Embryonic facial prominence (tissue), 1 donor: ENCODE measurements around the gene SLC19A2.
"Not testable (repeated sequence)": the region's sequence is repeated elsewhere in the genome, so short reads cannot be mapped to it uniquely, and the experiment has no call there.

Source experiments
- DNase-seq: peaks from one replicate; pipeline ENCODE4 v3.0.0-alpha.2; 2016; ENCODE audit errors: extremely low spot score

Gene SLC19A2

GRCh38 chr1:169508432-169509338, 22.9 kb upstream of the SLC19A2 start:
- no peak for DNase-seq

- no peak for DNase-seq
Observed at GRCh38 chr1:169507413-169507812, 21.7 kb upstream of the SLC19A2 start.

- DNase-seq, result not testable (repeated sequence)
Observed at GRCh38 chr1:169503601-169504000, 17.9 kb upstream of the SLC19A2 start.

GRCh38 chr1:169499807-169500206, 14.1 kb upstream of the SLC19A2 start:
- no peak for DNase-seq

- no peak for DNase-seq
Observed at GRCh38 chr1:169497317-169497716, 11.6 kb upstream of the SLC19A2 start.

GRCh38 chr1:169495916-169496315, 10.2 kb upstream of the SLC19A2 start:
- no peak for DNase-seq

- no peak for DNase-seq
Observed at GRCh38 chr1:169495046-169495775, 9.5 kb upstream of the SLC19A2 start.

- no peak for DNase-seq
Observed at GRCh38 chr1:169494343-169494742, 8.6 kb upstream of the SLC19A2 start.

GRCh38 chr1:169493251-169493650, 7.5 kb upstream of the SLC19A2 start:
- no peak for DNase-seq

GRCh38 chr1:169491845-169492281, 6.1 kb upstream of the SLC19A2 start:
- DNase-seq, result no peak

GRCh38 chr1:169488157-169488556, 2.4 kb upstream of the SLC19A2 start:
- DNase-seq, result no peak

GRCh38 chr1:169487561-169487960, 1.8 kb upstream of the SLC19A2 start:
- no peak for DNase-seq

GRCh38 chr1:169487133-169487532, 1.4 kb upstream of the SLC19A2 start:
- no peak for DNase-seq

- no peak for DNase-seq
Observed at GRCh38 chr1:169486281-169487051, 722 bp upstream of the SLC19A2 start.

- no peak for DNase-seq
Observed at GRCh38 chr1:169484683-169485430, 887 bp downstream of the SLC19A2 start.

GRCh38 chr1:169484101-169484500, 1.6 kb downstream of the SLC19A2 start:
- DNase-seq, result no peak

GRCh38 chr1:169483500-169483966, 2.2 kb downstream of the SLC19A2 start:
- DNase-seq, result no peak

- DNase-seq, result no peak
Observed at GRCh38 chr1:169479363-169480066, 6.2 kb downstream of the SLC19A2 start.

GRCh38 chr1:169478094-169478672, 7.6 kb downstream of the SLC19A2 start:
- no peak for DNase-seq

- DNase-seq, result no peak
Observed at GRCh38 chr1:169475806-169476387, 9.8 kb downstream of the SLC19A2 start.
